ENCODE results near the gene CAMK2N2. TPM values are rescaled to one million over a fixed set of nuclear protein-coding genes. Genes with fewer than 3 reads are reported as not detected.
A peak's percentile ranks its signal among the peaks of the same experiment; 100 is the strongest.

The CAMK2N2 gene
- total RNA-seq, 1 experiment from 2014 or later: 2.2 TPM

DNA sequence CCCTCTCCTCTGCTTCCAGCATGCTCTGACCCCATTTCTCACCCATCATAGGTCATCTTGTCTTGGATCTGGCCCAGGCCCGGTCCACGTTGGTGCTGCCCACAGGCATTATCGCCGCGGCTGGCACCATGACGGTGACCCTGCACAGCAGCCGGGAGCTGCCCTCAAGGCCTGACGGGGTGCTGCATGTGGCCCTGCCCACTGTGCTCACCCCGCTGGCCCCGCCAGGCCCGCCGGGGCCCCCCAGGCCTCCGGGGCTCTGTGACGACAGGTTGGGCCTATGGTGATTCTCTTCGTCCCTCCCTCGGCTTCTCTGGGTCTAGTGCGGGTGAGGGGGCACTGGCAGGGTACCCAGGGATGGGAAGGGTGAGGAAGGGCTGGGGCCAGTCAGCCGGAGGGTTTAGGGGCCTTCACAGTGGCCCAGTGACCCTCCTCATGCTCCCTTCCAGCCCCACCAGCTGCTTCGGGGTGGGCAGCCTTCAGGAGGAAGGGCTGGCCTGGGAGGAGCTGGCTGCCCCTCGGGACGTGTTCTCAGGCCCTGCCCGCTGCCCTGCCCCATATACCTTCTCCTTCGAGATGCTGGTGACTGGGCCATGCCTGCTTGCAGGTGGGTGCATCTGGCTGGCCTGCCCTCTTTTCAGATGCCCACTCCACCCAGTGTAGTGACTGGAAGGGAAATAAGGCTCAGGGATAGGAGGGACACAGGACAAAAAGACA, 28.1 kb downstream of the CAMK2N2 start:
- Histone ChIP-seq H3F3A (ENCODE audit: insufficient read depth, low read depth) (peaks cover 24% of the 10 kb centered on the region; the same call in 1 of the 2 replicates), H4K20me1 (ENCODE audit: insufficient read depth) (no peaks in the 10 kb centered on the region), H3K27ac (no peak overlapping the region), H3K9me2 (ENCODE audit: insufficient read depth) (no peaks in the 10 kb centered on the region), H3K79me2 (ENCODE audit: low read depth) (no peaks in the 10 kb centered on the region), H3K27me3 (ENCODE audit: insufficient read depth, low read depth) (peaks cover 45% of the 10 kb centered on the region), H3K4me3 (no peak overlapping the region), H3K4me1 (replicated peaks; ENCODE audit: insufficient read depth) (peaks cover 17% of the 10 kb centered on the region), H3K36me3 (ENCODE audit: low read depth) (no peaks in the 10 kb centered on the region), H3K4me2 (no peak overlapping the region), H2AFZ (no peak overlapping the region), H3K9me3 (ENCODE audit: insufficient read depth, low read depth) (no peaks in the 10 kb centered on the region)
- TF ChIP-seq, protein P1, sequence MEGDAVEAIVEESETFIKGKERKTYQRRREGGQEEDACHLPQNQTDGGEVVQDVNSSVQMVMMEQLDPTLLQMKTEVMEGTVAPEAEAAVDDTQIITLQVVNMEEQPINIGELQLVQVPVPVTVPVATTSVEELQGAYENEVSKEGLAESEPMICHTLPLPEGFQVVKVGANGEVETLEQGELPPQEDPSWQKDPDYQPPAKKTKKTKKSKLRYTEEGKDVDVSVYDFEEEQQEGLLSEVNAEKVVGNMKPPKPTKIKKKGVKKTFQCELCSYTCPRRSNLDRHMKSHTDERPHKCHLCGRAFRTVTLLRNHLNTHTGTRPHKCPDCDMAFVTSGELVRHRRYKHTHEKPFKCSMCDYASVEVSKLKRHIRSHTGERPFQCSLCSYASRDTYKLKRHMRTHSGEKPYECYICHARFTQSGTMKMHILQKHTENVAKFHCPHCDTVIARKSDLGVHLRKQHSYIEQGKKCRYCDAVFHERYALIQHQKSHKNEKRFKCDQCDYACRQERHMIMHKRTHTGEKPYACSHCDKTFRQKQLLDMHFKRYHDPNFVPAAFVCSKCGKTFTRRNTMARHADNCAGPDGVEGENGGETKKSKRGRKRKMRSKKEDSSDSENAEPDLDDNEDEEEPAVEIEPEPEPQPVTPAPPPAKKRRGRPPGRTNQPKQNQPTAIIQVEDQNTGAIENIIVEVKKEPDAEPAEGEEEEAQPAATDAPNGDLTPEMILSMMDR (conservative IDR thresholded peaks at IDR 0.05): no peak
- no peak for TF ChIP-seq EZH2 (IDR thresholded peaks at IDR 0.05; ENCODE audit: low read depth)
- no peak for DNase-seq
- ChIA-PET POLR2A (ENCODE audit: unreplicated experiment) (interaction anchor here (0.7 kb wide), 1 partner anchor 29 kb away, joined by 4 read pairs; no protein-coding TSS in a partner anchor), CTCF (interaction anchor here (0.6 kb wide), 1 partner anchor 369 kb away, joined by 16 read pairs; no protein-coding TSS in a partner anchor)
- no TSS peak for BruUV-seq (replicated peaks)
- intact Hi-C loops (cut with micrococcal nuclease; ENCODE audit: unreplicated experiment): no loop called here

DNA sequence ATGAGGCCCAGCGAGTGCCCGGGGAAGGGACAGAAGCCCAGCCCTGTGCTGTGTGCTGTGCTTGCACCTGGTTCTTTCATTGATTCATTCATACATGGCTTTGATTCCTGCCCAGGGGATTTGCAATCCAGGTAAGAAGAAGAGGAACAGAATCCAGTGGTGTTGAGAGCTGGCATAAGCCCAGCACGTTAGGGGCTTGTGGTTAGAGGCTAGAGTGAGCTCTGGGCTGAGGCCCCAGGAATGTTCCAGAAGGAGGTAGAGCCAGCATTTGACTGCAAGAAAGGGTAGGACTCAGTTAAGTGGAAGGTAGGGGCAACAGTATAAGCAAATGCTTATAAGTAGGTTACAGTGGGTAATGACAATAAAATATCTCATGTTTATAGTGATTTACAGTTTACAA, 29.7 kb downstream of the CAMK2N2 start:
- H3K4me2 ChIP-seq: no peak overlapping the region
- H3F3A ChIP-seq (ENCODE audit: insufficient read depth, low read depth): peaks cover 23% of the 10 kb centered on the region; the same call in 1 of the 2 replicates
- no peaks in the 10 kb centered on the region for H3K9me2 ChIP-seq (ENCODE audit: insufficient read depth)
- intact Hi-C loops (cut with micrococcal nuclease; ENCODE audit: unreplicated experiment): no loop called here
- H3K9me3 ChIP-seq (ENCODE audit: insufficient read depth, low read depth): no peaks in the 10 kb centered on the region
- no peak overlapping the region for H3K4me3 ChIP-seq
- no peak overlapping the region for H3K27ac ChIP-seq
- no peaks in the 10 kb centered on the region for H4K20me1 ChIP-seq (ENCODE audit: insufficient read depth)
- H2AFZ ChIP-seq: no peak overlapping the region
- H3K79me2 ChIP-seq (ENCODE audit: low read depth): no peaks in the 10 kb centered on the region
- no TSS peak for BruUV-seq (replicated peaks)
- CTCF ChIA-PET: no interaction called here
- no peak for TF ChIP-seq EZH2 (IDR thresholded peaks at IDR 0.05; ENCODE audit: low read depth)
- TF ChIP-seq, protein P1 (conservative IDR thresholded peaks at IDR 0.05): no peak
- H3K36me3 ChIP-seq (ENCODE audit: low read depth): no peaks in the 10 kb centered on the region
- peaks cover 17% of the 10 kb centered on the region for H3K4me1 ChIP-seq (replicated peaks; ENCODE audit: insufficient read depth)
- no peak for DNase-seq
- POLR2A ChIA-PET (ENCODE audit: unreplicated experiment): no interaction called here
- H3K27me3 ChIP-seq (ENCODE audit: insufficient read depth, low read depth): peaks cover 51% of the 10 kb centered on the region

DNA sequence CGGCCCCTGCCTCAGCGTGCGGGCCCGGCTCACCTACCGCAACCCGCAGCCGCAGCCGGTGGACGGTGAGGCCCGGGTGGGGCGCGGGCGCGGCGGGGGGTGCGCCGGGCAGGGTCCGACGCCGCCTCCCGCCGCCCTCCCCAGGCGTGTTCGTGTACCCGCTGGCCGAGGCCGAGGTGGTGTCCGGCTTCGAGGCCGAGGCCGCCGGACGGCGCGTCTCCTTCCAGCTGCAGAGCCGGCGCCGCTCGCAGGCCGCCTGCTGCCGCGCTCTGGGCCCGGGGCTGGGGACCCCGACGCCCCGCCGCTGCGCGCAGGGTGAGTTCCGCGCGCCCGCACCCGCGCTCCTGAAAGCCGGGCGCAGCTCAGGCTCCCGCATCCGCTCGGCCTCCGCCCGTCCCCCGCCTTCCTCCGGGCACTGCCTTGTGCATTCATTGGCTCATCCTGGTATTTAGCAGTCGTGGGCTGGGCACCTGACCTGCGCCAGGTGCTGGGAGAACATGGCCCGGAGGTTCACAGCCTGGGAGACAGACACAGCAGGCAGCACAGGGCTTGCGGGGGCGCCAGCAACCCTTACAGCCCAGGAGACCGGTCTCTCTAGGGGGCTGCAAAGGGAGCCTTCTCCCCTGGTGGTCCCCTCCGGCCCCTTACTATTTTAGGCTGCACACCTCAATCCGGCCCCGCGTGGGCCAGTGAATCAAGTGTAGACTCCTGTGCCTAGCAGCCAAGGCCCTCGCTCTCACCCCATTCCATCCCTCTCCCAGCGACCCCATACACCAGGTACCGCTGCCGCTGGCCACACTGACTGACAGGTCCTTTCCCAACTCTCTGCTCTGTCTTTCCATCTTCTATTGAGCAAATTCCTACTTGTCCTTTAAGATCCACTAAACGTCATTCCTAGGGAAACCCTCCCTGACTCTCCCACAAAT, 30.5 kb downstream of the CAMK2N2 start:
- DNase-seq: peak in 1 of 2 experiments; percentile 38
- Histone ChIP-seq H4K20me1 (ENCODE audit: insufficient read depth) (no peaks in the 10 kb centered on the region), H3K9me2 (ENCODE audit: insufficient read depth) (no peaks in the 10 kb centered on the region), H3K36me3 (ENCODE audit: low read depth) (no peaks in the 10 kb centered on the region), H3K9me3 (ENCODE audit: insufficient read depth, low read depth) (no peaks in the 10 kb centered on the region), H3K79me2 (ENCODE audit: low read depth) (no peaks in the 10 kb centered on the region), H3K4me3 (no peak overlapping the region; the same call in 1 of the 2 replicates), H3F3A (ENCODE audit: insufficient read depth, low read depth) (peaks cover 23% of the 10 kb centered on the region; the same call in 1 of the 2 replicates), H3K4me1 (replicated peaks; ENCODE audit: insufficient read depth) (peaks cover 17% of the 10 kb centered on the region), H3K27ac (no peak overlapping the region), H3K4me2 (peak overlapping the region; percentile 97; the same call in 1 of the 2 replicates), H3K27me3 (ENCODE audit: insufficient read depth, low read depth) (peaks cover 53% of the 10 kb centered on the region), H2AFZ (no peak overlapping the region)
- ChIA-PET POLR2A (ENCODE audit: unreplicated experiment) (no interaction called here), CTCF (interaction anchor here (0.6 to 0.7 kb wide), 2 partner anchors 144 to 145 kb away, joined by 5 to 6 read pairs; no protein-coding TSS in a partner anchor)
- no peak for TF ChIP-seq EZH2 (IDR thresholded peaks at IDR 0.05; ENCODE audit: low read depth)
- TF ChIP-seq, protein P1 (conservative IDR thresholded peaks at IDR 0.05): no peak
- BruUV-seq (replicated peaks): no TSS peak
- intact Hi-C loops (cut with micrococcal nuclease; ENCODE audit: unreplicated experiment): no loop called here
